PC-3 (cell line): ENCODE data around the gene PLXNB2. TPM values are rescaled to one million over a fixed set of nuclear protein-coding genes. Genes with fewer than 3 reads are reported as not detected.

Experiments
- ATAC-seq: fragments of 200-7000 bp; cut with Tn5 transposase; 2 replicates; pipeline ENCODE4 v1.9.1; 2020; ENCODE audit warnings: mild to moderate bottlenecking, moderate library complexity
- BruUV-seq: library from RNA; stranded (reverse); fragments of 400-500 nt; replicated peaks from 2 replicates; lab custom pipeline; 2021; lab: Mats Ljungman, UMichigan
- CTCF ChIA-PET: fragments of 300-600 bp; sonication (Branson Sonifier 250); formaldehyde crosslinking; loops from one replicate; lab custom pipeline; 2022; ENCODE audit warnings: antibody characterized with exemption; lab: Charles Lee
- POLR2A ChIA-PET: fragments of 300-600 bp; sonication (Branson Sonifier 250); formaldehyde crosslinking; loops from one replicate; lab custom pipeline; 2022; ENCODE audit warnings: antibody characterized with exemption; ENCODE audit not compliant: unreplicated experiment; lab: Charles Lee
- DNase-seq: peaks from one replicate; pipeline ENCODE4 v3.0.0-alpha.2; 2015
- H2AFZ ChIP-seq: fragments of 300-600 bp; sonication (generic); 2 replicates; pipeline ENCODE4 v1.6.0; 2016; ENCODE audit warnings: antibody characterized with exemption, low read length
- H3F3A ChIP-seq: fragments of 300-600 bp; sonication (generic); one replicate; pipeline ENCODE4 v1.6.0; 2017; ENCODE audit warnings: antibody characterized with exemption, low read length, control low read depth, mild to moderate bottlenecking; ENCODE audit not compliant: unreplicated experiment
- H3K27ac ChIP-seq: fragments of 300-600 bp; sonication (generic); 2 replicates; pipeline ENCODE4 v1.5.1; 2016; ENCODE audit warnings: mild to moderate bottlenecking, low read length
- H3K27me3 ChIP-seq: fragments of 300-600 bp; sonication (generic); 2 replicates; pipeline ENCODE4 v1.6.1; 2016; ENCODE audit warnings: low read length, mixed read lengths
- H3K36me3 ChIP-seq: fragments of 300-600 bp; sonication (generic); 2 replicates; pipeline ENCODE4 v1.6.1; 2016; ENCODE audit warnings: low read depth, mixed run types, low read length, mixed read lengths
- H3K4me1 ChIP-seq: fragments of 300-600 bp; sonication (generic); 2 replicates; pipeline ENCODE4 v1.5.1; 2016; ENCODE audit warnings: low read length; ENCODE audit not compliant: insufficient read depth
- H3K4me2 ChIP-seq: fragments of 300-600 bp; sonication (generic); 2 replicates; pipeline ENCODE4 v1.6.0; 2016; ENCODE audit warnings: low read length
- H3K4me3 ChIP-seq: fragments of 300-600 bp; sonication (generic); 2 replicates; pipeline ENCODE4 v1.5.1; 2016; ENCODE audit warnings: mild to moderate bottlenecking, low read length, mixed read lengths
- H3K79me2 ChIP-seq: fragments of 300-600 bp; sonication (generic); 2 replicates; pipeline ENCODE4 v1.6.1; 2017; ENCODE audit warnings: low read length, mixed read lengths
- H3K9ac ChIP-seq: fragments of 300-600 bp; sonication (generic); 2 replicates; pipeline ENCODE4 v1.6.0; 2016; ENCODE audit warnings: mild to moderate bottlenecking, low read length
- H3K9me2 ChIP-seq: fragments of 300-600 bp; sonication (generic); replicated peaks from 2 replicates; pipeline ENCODE4 v1.6.1; 2016; ENCODE audit warnings: mixed run types, low read length, mixed read lengths
- H3K9me3 ChIP-seq: fragments of 300-600 bp; sonication (generic); 2 replicates; pipeline ENCODE4 v1.6.1; 2016; ENCODE audit warnings: low read length, mixed read lengths
- H4K20me1 ChIP-seq: fragments of 300-600 bp; sonication (generic); 2 replicates; pipeline ENCODE4 v1.6.1; 2016; ENCODE audit warnings: low read length, mixed read lengths
- CTCF ChIP-seq: fragments of 300-600 bp; sonication (generic); conservative IDR thresholded peaks from 2 replicates; pipeline ENCODE4 v1.5.1; 2017; ENCODE audit warnings: antibody characterized with exemption, low read depth, mild to moderate bottlenecking, low read length
- EZH2 ChIP-seq: fragments of 300-600 bp; sonication (generic); IDR thresholded peaks from one replicate; pipeline ENCODE4 v1.6.1; 2017; ENCODE audit warnings: antibody characterized with exemption, mild to moderate bottlenecking, low read length; ENCODE audit not compliant: unreplicated experiment
- EZH2phosphoT487 ChIP-seq: fragments of 300-600 bp; sonication (generic); IDR thresholded peaks from 2 replicates; pipeline ENCODE4 v1.6.1; 2018; ENCODE audit warnings: mild to moderate bottlenecking, antibody characterized with exemption, low read length, borderline replicate concordance
- intact Hi-C: fragments of 100-400 bp; cut with micrococcal nuclease; formaldehyde crosslinking; loops from 2 replicates; pipeline ENCODE4 v1.9.0; 2023
- total RNA-seq: library from RNA; depleted of rRNA; stranded (reverse); fragments of >200 nt; gene quantifications from 2 replicates; pipeline ENCODE4 v1.2.3, GENCODE V29; 2014

Gene PLXNB2
- total RNA-seq, 1 experiment from 2014 or later, result 68.2 TPM

GRCh38 chr22:50252082-50253045 lies 55.1 kb downstream of the PLXNB2 start:
- no peak overlapping the region for H3K27ac ChIP-seq
- peaks cover 5% of the 10 kb centered on the region; the same call in 1 of the 2 replicates for H3K79me2 ChIP-seq
- no peak overlapping the region for H3K9ac ChIP-seq
- no peaks in the 10 kb centered on the region for H3K9me2 ChIP-seq
- ChIA-PET POLR2A (interaction anchor here (0.5 kb wide), 1 partner anchor 226 kb away, joined by 3 read pairs; no protein-coding TSS in a partner anchor), CTCF (interaction anchor here (0.6 to 0.8 kb wide), 2 partner anchors 19 to 90 kb away, joined by 4 to 16 read pairs; no protein-coding TSS in a partner anchor)
- peak; percentile 62 for DNase-seq
- H2AFZ ChIP-seq, result no peak overlapping the region
- no peak overlapping the region for H3K4me3 ChIP-seq
- no peak overlapping the region for H3K4me2 ChIP-seq
- no TSS peak for BruUV-seq
- TF ChIP-seq EZH2 (no peak), EZH2phosphoT487 (no peak), CTCF (peak; percentile 68)
- H3K27me3 ChIP-seq, result no peaks in the 10 kb centered on the region
- H3K9me3 ChIP-seq, result no peaks in the 10 kb centered on the region
- no peaks in the 10 kb centered on the region for H3K36me3 ChIP-seq
- no peaks in the 10 kb centered on the region for H3F3A ChIP-seq
- no peaks in the 10 kb centered on the region for H4K20me1 ChIP-seq
- peak; percentile 73 for ATAC-seq
- peaks cover 7% of the 10 kb centered on the region; the same call in 1 of the 2 replicates for H3K4me1 ChIP-seq
- intact Hi-C loops, result loop anchor here (1.0 to 5.0 kb wide), 2 partner anchors 90 to 114 kb away; partner anchors contain the start of gene PPP6R2

GRCh38 chr22:50251477-50252081 lies 55.9 kb downstream of the PLXNB2 start:
- CTCF ChIA-PET, result interaction anchor here (0.7 kb wide), 2 partner anchors 53 to 256 kb away, joined by 3 to 8 read pairs; partner anchors contain the start of gene LMF2
- no TSS peak for BruUV-seq
- POLR2A ChIA-PET, result no interaction called here
- no peaks in the 10 kb centered on the region for H3K9me2 ChIP-seq
- no peaks in the 10 kb centered on the region for H3K9me3 ChIP-seq
- H3K27ac ChIP-seq, result no peak overlapping the region
- no peaks in the 10 kb centered on the region for H4K20me1 ChIP-seq
- H3K4me2 ChIP-seq, result peak overlapping the region; percentile 91; the same call in 1 of the 2 replicates
- no peaks in the 10 kb centered on the region for H3F3A ChIP-seq
- intact Hi-C loops, result loop anchor here (1.0 to 5.0 kb wide), 2 partner anchors 91 to 115 kb away; partner anchors contain the start of gene PPP6R2
- ATAC-seq (no peak), DNase-seq (no peak)
- H3K4me3 ChIP-seq, result peak overlapping the region; percentile 84; the same call in 1 of the 2 replicates
- peak overlapping the region; percentile 70; the same call in 1 of the 2 replicates for H2AFZ ChIP-seq
- no peaks in the 10 kb centered on the region for H3K36me3 ChIP-seq
- peaks cover 5% of the 10 kb centered on the region; the same call in 1 of the 2 replicates for H3K79me2 ChIP-seq
- peaks cover 7% of the 10 kb centered on the region; the same call in 1 of the 2 replicates for H3K4me1 ChIP-seq
- H3K9ac ChIP-seq, result no peak overlapping the region
- no peak for TF ChIP-seq CTCF
- no peak for TF ChIP-seq EZH2
- TF ChIP-seq EZH2phosphoT487, result no peak
- no peaks in the 10 kb centered on the region for H3K27me3 ChIP-seq
